ENCODE results near the gene CDK4. TPM values are rescaled to one million over a fixed set of nuclear protein-coding genes. Genes with fewer than 3 reads are reported as not detected.

CDK4 gene
- total RNA-seq, 1 donor from 2014 or later = 146 TPM

DNA sequence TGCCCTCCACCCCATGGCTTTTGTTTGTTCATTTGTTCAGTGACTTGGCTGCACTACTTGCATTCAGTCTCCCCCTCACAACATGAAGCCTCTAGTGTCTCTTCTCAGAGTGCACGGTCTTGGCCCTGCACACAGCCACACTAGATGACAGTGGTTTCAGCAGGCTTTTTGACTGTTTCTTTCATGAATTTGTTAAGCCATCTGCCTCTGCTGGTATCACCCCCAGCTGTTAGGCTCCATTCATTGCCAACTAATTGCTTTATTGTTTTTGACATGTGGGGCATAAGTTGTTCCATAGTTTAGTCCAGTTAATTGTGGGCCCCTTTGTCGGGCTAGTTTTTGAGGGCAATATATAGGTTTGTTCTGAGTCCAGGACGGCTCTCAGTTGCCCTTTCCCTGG, 39.4 kb downstream of the CDK4 start:
- DNase-seq (ENCODE audit: low read depth in 2 of 2) = no peak

DNA sequence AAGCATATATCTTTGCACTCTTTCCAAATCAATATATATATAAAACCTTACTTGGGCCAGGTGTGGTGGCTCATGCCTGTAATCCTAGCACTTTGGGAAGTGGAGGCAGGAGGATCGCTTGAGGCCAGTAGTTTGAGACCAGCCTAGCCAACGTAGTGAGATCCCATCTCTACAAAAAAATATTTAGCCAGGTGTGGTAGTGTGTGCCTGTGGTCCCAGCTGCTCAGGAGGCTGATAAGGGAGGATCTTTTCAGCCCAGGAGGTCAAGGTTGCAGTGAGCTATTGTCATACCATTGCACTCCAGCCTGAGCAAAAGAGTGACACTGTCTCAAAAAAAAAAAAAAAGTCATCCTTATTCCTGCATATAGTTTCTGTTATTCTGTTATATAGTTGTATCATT, 43.8 kb downstream of the CDK4 start:
- DNase-seq (ENCODE audit: low read depth in 2 of 2) = no peak

DNA sequence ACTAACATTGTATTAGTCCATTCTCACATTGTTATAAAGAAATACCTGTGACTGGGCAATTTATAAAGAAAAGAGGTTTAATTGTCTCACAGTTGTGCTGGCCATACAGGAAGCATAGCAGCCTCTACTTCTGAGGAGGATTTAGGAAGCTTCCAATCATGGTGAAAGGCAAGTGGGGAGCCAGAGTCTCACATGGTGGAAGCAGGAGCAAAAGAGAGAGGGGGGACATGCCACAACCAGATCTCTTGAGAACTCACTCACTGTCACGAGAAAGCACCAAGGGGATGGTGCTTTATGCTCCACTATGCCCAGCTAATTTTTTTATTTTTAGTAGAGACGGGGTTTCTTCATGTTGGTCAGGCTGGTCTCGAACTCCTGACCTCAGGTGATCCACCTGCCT, 44.9 kb downstream of the CDK4 start:
- no peak for DNase-seq (ENCODE audit: low read depth in 2 of 2)

DNA sequence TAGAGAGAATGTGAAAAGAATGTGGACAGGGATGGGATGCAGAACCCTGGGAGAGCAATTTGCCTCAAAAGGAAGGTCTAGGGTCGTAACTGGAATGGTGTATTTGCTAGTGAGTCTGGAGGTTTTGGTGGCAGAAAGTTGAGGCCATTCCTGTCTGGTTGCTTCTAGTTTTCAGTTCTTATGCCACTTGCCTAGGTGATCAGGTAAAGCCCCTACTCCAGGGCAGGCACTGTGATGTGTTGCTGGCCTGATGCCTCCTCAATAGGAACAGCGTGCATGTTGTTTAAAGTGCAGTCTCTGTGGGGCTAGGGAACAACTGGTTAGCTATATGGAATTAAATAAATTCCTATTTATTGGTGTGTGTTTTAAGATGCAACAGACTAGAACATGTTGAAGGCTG, 51.8 kb downstream of the CDK4 start:
- no peak for DNase-seq (ENCODE audit: low read depth in 2 of 2)

DNA sequence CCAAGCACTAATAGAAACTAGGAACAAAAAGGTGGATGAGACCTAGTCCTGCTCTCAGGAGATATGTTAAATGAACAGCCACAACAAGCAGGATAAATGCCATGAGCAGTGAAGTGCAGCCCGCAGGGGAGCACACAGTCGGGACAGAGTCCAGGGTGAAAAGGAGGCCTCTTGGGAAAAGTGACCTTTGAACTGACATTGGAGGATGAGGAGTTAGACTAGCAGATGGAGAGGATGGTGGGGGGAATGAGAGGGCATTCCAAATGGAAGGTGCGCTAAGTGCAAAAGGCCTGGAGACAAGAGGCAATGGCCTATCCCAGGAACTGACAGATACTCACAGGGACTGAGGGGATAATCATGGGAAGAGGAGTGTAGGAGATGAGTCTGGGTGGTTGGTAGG, 53.7 kb downstream of the CDK4 start:
- DNase-seq (ENCODE audit: low read depth in 2 of 2) = no peak

Other genes with a start within 250 kb of the CDK4 start
- 6.2 and 10.1 TPM in 2 replicates for gene DDIT3, start 231.8 kb downstream of the CDK4 start, total RNA-seq
- gene MBD6, start 229.5 kb downstream of the CDK4 start, total RNA-seq = 5.9 and 8.6 TPM in 2 replicates
- gene DCTN2, start 205.1 kb downstream of the CDK4 start, total RNA-seq = 75.1 and 102 TPM in 2 replicates
- gene KIF5A, start 202.3 kb downstream of the CDK4 start, total RNA-seq = under 0.01 TPM in 2 replicates
- gene PIP4K2C, start 161.1 kb downstream of the CDK4 start, total RNA-seq = 10.9 and 15.2 TPM in 2 replicates
- gene DTX3, start 147.5 kb downstream of the CDK4 start, total RNA-seq = 1.0 and 4.4 TPM in 2 replicates
- gene ARHGEF25, start 140.9 kb downstream of the CDK4 start, total RNA-seq = 0.77 and 1.6 TPM in 2 replicates
- 0.13 TPM in 2 replicates for gene B4GALNT1, start 119.1 kb downstream of the CDK4 start, total RNA-seq
- gene OS9, start 58.2 kb downstream of the CDK4 start, total RNA-seq = 141 and 188 TPM in 2 replicates
- gene AGAP2, start 13.6 kb downstream of the CDK4 start, total RNA-seq = 0.26 and 0.51 TPM in 2 replicates
- 41.6 and 53.9 TPM in 2 replicates for gene TSPAN31, start 7.3 kb downstream of the CDK4 start, total RNA-seq
- 3.0 and 5.8 TPM in 2 replicates for gene MARCHF9, start 2.8 kb upstream of the CDK4 start, total RNA-seq
- gene CYP27B1, start 14.8 kb upstream of the CDK4 start, total RNA-seq = 0.13 and 0.39 TPM in 2 replicates
- gene METTL1, start 19.8 kb upstream of the CDK4 start, total RNA-seq = 2.4 and 4.0 TPM in 2 replicates
- gene EEF1AKMT3, start 20.3 kb upstream of the CDK4 start, total RNA-seq = 4.5 and 7.6 TPM in 2 replicates
- 15.2 and 18.5 TPM in 2 replicates for gene TSFM, start 30.5 kb upstream of the CDK4 start, total RNA-seq
- 0.90 and 1.3 TPM in 2 replicates for gene AVIL, start 66.4 kb upstream of the CDK4 start, total RNA-seq
- gene CTDSP2, start 94.4 kb upstream of the CDK4 start, total RNA-seq = 46.9 and 84.1 TPM in 2 replicates
- 6.3 and 10.1 TPM in 2 replicates for gene ATP23, start 189.3 kb upstream of the CDK4 start, total RNA-seq

Measured in dermis microvascular lymphatic vessel endothelial cell (primary cell).